Smooth muscle cell of the umbilical artery (primary cell): ENCODE results near the gene TGFA. TPM values are rescaled to one million over a fixed set of nuclear protein-coding genes. Genes with fewer than 3 reads are reported as not detected.

Experiments used
- total RNA-seq: library from RNA; depleted of rRNA; stranded (reverse); fragments of >200 nt; gene quantifications from 2 replicates; pipeline ENCODE4 v1.2.3, GENCODE V29; 2014

Gene TGFA
- under 0.01 and 0.28 TPM in 2 replicates for total RNA-seq

GRCh38 chr2:70553584-70554337 is at the start of gene TGFA:
Gene TGFA, minus strand, starts transcription at chr2:70553826. Its CDS starts 59 bp downstream, at chr2:70553767.

Other genes starting within 250 kb of the TGFA start
- gene ADD2, start 214.4 kb upstream of the TGFA start, total RNA-seq, result 0.28 TPM in 1 of 2 replicates, not detected in the other
- not detected in 2 replicates for gene FIGLA, start 236.8 kb upstream of the TGFA start, total RNA-seq